Fibroblast of lung (primary cell): ENCODE results near the gene EPHB2. TPM values are rescaled to one million over a fixed set of nuclear protein-coding genes. Genes with fewer than 3 reads are reported as not detected.

Experiments used
- DNase-seq, 2 donors: peaks; one replicate each; pipeline versions ENCODE4 v3.0.0 to v3.0.0-alpha.2; 2010; ENCODE audit warnings: low read depth in 2 of 2
- H2AFZ ChIP-seq: 2 replicates; pipeline ENCODE4 v1.5.1; 2012; ENCODE audit warnings: low read length, control low read depth, inconsistent platforms
- H3K27ac ChIP-seq: 2 replicates; pipeline ENCODE4 v1.5.1; 2011; ENCODE audit warnings: low read length, control low read depth; ENCODE audit not compliant: insufficient read depth
- H3K27me3 ChIP-seq: 2 replicates; pipeline ENCODE4 v1.5.1; 2011; ENCODE audit warnings: mild to moderate bottlenecking, low read length; ENCODE audit not compliant: control insufficient read depth, insufficient read depth
- H3K36me3 ChIP-seq: 2 replicates; pipeline ENCODE4 v1.5.1; 2011; ENCODE audit warnings: low read length; ENCODE audit not compliant: control insufficient read depth, insufficient read depth
- H3K4me1 ChIP-seq: 2 replicates; pipeline ENCODE4 v1.5.1; 2011; ENCODE audit warnings: low read length; ENCODE audit not compliant: control insufficient read depth, insufficient read depth; ENCODE audit errors: extremely low read depth
- H3K4me2 ChIP-seq: 2 replicates; pipeline ENCODE4 v1.5.1; 2011; ENCODE audit warnings: low read length, control low read depth; ENCODE audit not compliant: insufficient read depth; ENCODE audit errors: extremely low read depth
- H3K4me3 ChIP-seq, 4 experiments: fragments of 200-600 bp in 1 of 4; sonication (generic) in 1 of 4; replicated peaks in 1 of 4; 2 replicates each; pipeline ENCODE4 v1.5.1; 2011 to 2016; ENCODE audit warnings: low read length in 4 of 4, low read depth in 3 of 4, mild to moderate bottlenecking in 3 of 4, control low read depth in 2 of 4, inconsistent platforms in 1 of 4, mixed read lengths in 1 of 4; ENCODE audit not compliant: insufficient read depth in 1 of 4; ENCODE audit errors: control extremely low read depth in 1 of 4
- H3K79me2 ChIP-seq: 2 replicates; pipeline ENCODE4 v1.5.1; 2012; ENCODE audit warnings: mild to moderate bottlenecking, low read length, inconsistent platforms; ENCODE audit not compliant: control insufficient read depth, insufficient read depth
- H3K9ac ChIP-seq: 2 replicates; pipeline ENCODE4 v1.5.1; 2011; ENCODE audit warnings: mild to moderate bottlenecking, low read length, control low read depth; ENCODE audit not compliant: insufficient read depth
- H3K9me3 ChIP-seq: 2 replicates; pipeline ENCODE4 v1.5.1; 2012; ENCODE audit warnings: low read depth, low read length; ENCODE audit not compliant: control insufficient read depth, insufficient read depth
- H4K20me1 ChIP-seq: 2 replicates; pipeline ENCODE4 v1.5.1; 2011; ENCODE audit warnings: low read length; ENCODE audit not compliant: control insufficient read depth, insufficient read depth; ENCODE audit errors: extremely low read depth
- CTCF ChIP-seq, 2 donors: IDR thresholded peaks in 1 of 2; conservative IDR thresholded peaks in 1 of 2; 1 replicate in 1 of 2; 2 replicates in 1 of 2; pipeline ENCODE4 v1.5.1; 2011 to 2012; ENCODE audit warnings: low read length in 2 of 2, control low read depth in 1 of 2, inconsistent platforms in 1 of 2, low read depth in 1 of 2, mild to moderate bottlenecking in 1 of 2
- EZH2 ChIP-seq: IDR thresholded peaks from 2 replicates; pipeline ENCODE4 v1.5.1; 2012; ENCODE audit warnings: low read length, control low read depth, mild to moderate bottlenecking; ENCODE audit errors: missing control alignments
- polyA plus RNA-seq, 2 donors: library from polyadenylated mRNA; depleted of rRNA in 1 of 2; stranded (reverse) in 1 of 2; unstranded in 1 of 2; fragments of >200 nt; gene quantifications; 2 replicates each; pipeline ENCODE4 v1.2.1, GENCODE V29; 2011 to 2012; ENCODE audit warnings: missing spikeins in 1 of 2
- total RNA-seq: library from RNA; depleted of rRNA; stranded (reverse); fragments of >200 nt; gene quantifications from 2 replicates; pipeline ENCODE4 v1.2.1, GENCODE V29; 2014

EPHB2 gene
- total and polyA plus RNA-seq, 2 donors (not counting 1 experiment from before 2014, with no cell fraction given), result 4.1 to 11.2 TPM

GRCh38 chr1:22688466-22688865, 22.2 kb upstream of the EPHB2 start:
- Histone ChIP-seq H3K4me1 (peaks cover 4% of the 10 kb centered on the region), H3K27me3 (peaks cover 9% of the 10 kb centered on the region), H2AFZ (no peak overlapping the region), H3K79me2 (no peaks in the 10 kb centered on the region), H3K27ac (no peak overlapping the region), H4K20me1 (no peaks in the 10 kb centered on the region), H3K4me2 (no peak overlapping the region), H3K4me3 (no peak overlapping the region), H3K36me3 (no peaks in the 10 kb centered on the region), H3K9ac (no peak overlapping the region), H3K9me3 (no peaks in the 10 kb centered on the region)
- DNase-seq, result no peak
- no peak for TF ChIP-seq EZH2
- no peak for TF ChIP-seq CTCF (conservative IDR thresholded peaks at IDR 0.05 in 1 of 2, IDR thresholded peaks at IDR 0.05 in 1 of 2; ENCODE audit: low read depth in 1 of 2, low read length in 2 of 2)

- H3K27me3 ChIP-seq, result peaks cover 6% of the 10 kb centered on the region
- no peak overlapping the region for H2AFZ ChIP-seq
- no peaks in the 10 kb centered on the region for H4K20me1 ChIP-seq
- no peaks in the 10 kb centered on the region for H3K36me3 ChIP-seq
- no peaks in the 10 kb centered on the region for H3K79me2 ChIP-seq
- H3K4me3 ChIP-seq, result no peak overlapping the region
- TF ChIP-seq CTCF (conservative IDR thresholded peaks at IDR 0.05 in 1 of 2, IDR thresholded peaks at IDR 0.05 in 1 of 2; ENCODE audit: low read depth in 1 of 2, low read length in 2 of 2) (no peak), EZH2 (no peak)
- no peak overlapping the region for H3K9ac ChIP-seq
- H3K4me1 ChIP-seq, result peaks cover 4% of the 10 kb centered on the region
- no peak overlapping the region for H3K27ac ChIP-seq
- no peaks in the 10 kb centered on the region for H3K9me3 ChIP-seq
- DNase-seq, result peak; percentile 44 to 96
- H3K4me2 ChIP-seq, result no peak overlapping the region
Observed at GRCh38 chr1:22689505-22689904, 21.1 kb upstream of the EPHB2 start.

GRCh38 chr1:22691031-22691753, 19.4 kb upstream of the EPHB2 start:
- no peak overlapping the region for H3K4me2 ChIP-seq
- no peak overlapping the region for H2AFZ ChIP-seq
- TF ChIP-seq CTCF (conservative IDR thresholded peaks at IDR 0.05 in 1 of 2, IDR thresholded peaks at IDR 0.05 in 1 of 2; ENCODE audit: low read depth in 1 of 2, low read length in 2 of 2) (no peak), EZH2 (no peak)
- no peaks in the 10 kb centered on the region for H3K9me3 ChIP-seq
- H3K9ac ChIP-seq, result no peak overlapping the region
- peaks cover 4% of the 10 kb centered on the region for H3K4me1 ChIP-seq
- no peaks in the 10 kb centered on the region for H4K20me1 ChIP-seq
- no peaks in the 10 kb centered on the region for H3K79me2 ChIP-seq
- H3K4me3 ChIP-seq, result no peak overlapping the region
- DNase-seq, result peak in 1 of 2 donors; percentile 28
- no peak overlapping the region for H3K27ac ChIP-seq
- no peaks in the 10 kb centered on the region for H3K36me3 ChIP-seq
- no peaks in the 10 kb centered on the region for H3K27me3 ChIP-seq
